Measurements from ENCODE around the gene CTNNAL1.

Gene CTNNAL1

GRCh38 chr9:108994695-108995094, 18.6 kb downstream of the CTNNAL1 start:
- TF ChIP-seq, protein P1, sequence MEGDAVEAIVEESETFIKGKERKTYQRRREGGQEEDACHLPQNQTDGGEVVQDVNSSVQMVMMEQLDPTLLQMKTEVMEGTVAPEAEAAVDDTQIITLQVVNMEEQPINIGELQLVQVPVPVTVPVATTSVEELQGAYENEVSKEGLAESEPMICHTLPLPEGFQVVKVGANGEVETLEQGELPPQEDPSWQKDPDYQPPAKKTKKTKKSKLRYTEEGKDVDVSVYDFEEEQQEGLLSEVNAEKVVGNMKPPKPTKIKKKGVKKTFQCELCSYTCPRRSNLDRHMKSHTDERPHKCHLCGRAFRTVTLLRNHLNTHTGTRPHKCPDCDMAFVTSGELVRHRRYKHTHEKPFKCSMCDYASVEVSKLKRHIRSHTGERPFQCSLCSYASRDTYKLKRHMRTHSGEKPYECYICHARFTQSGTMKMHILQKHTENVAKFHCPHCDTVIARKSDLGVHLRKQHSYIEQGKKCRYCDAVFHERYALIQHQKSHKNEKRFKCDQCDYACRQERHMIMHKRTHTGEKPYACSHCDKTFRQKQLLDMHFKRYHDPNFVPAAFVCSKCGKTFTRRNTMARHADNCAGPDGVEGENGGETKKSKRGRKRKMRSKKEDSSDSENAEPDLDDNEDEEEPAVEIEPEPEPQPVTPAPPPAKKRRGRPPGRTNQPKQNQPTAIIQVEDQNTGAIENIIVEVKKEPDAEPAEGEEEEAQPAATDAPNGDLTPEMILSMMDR (IDR thresholded peaks at IDR 0.05) = no peak
- H3K4me3 ChIP-seq = no peak overlapping the region
- peak overlapping the region in 1 of 2 donors; percentile 52 for H3K27ac ChIP-seq
- DNase-seq (ENCODE audit: low spot score) = no peak

DNA sequence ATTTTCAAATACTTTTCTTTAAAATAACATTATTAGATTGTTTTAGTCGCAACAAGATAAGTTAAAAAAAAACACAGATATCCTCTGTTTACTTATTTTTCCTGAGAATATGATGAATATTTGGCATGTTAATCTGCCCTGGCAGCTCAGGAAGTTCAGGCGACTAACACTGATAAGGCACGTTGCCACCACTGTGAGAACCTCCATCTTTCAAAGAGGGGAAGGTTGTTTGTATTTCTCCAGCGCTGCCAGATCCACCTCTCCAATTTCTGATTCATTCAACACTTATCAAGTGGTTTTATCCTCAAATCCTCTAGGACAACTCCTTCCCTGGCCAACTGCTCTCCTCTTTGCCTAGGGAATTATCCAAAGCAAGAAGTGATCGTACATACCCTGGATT, 21.8 kb downstream of the CTNNAL1 start:
- H3K4me3 ChIP-seq = peak overlapping the region; percentile 13
- peak overlapping the region in 1 of 2 donors; percentile 64 for H3K27ac ChIP-seq
- TF ChIP-seq, protein P1 (IDR thresholded peaks at IDR 0.05) = no peak
- no peak for DNase-seq (ENCODE audit: low spot score)

- H3K27ac ChIP-seq = no peak overlapping the region
- DNase-seq (ENCODE audit: low spot score) = no peak
- TF ChIP-seq, protein P1 (IDR thresholded peaks at IDR 0.05) = no peak
- H3K4me3 ChIP-seq = no peak overlapping the region
Measured at GRCh38 chr9:108983885-108984284, 29.4 kb downstream of the CTNNAL1 start.

GRCh38 chr9:108980893-108981292, 32.4 kb downstream of the CTNNAL1 start:
- Histone ChIP-seq H3K27ac (no peak overlapping the region), H3K4me3 (no peak overlapping the region)
- TF ChIP-seq, protein P1 (IDR thresholded peaks at IDR 0.05) = no peak
- no peak for DNase-seq (ENCODE audit: low spot score)

GRCh38 chr9:108978205-108978604, 35.1 kb downstream of the CTNNAL1 start:
- Histone ChIP-seq H3K4me3 (no peak overlapping the region), H3K27ac (no peak overlapping the region)
- no peak for DNase-seq (ENCODE audit: low spot score)
- TF ChIP-seq, protein P1 (IDR thresholded peaks at IDR 0.05) = no peak

DNA sequence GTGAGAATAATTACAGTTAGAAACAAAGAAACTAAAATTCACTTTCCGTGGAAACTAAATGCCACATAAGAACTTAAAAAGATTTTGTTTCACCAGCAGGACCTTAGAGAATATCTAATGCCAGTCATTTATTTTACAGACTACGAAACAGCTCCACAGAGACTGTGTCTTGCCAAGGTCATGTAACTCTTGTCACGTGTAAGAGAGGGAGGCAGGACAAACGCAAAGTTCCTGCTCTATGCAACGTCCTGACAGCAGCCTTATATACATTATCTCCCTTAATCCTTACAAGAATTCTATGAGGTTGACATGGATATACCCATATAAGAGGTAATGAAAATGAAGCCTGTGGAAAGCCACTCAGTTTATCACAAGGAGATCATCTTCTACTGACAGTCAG, 39.4 kb downstream of the CTNNAL1 start:
- no peak for DNase-seq (ENCODE audit: low spot score)
- TF ChIP-seq, protein P1 (IDR thresholded peaks at IDR 0.05) = no peak
- Histone ChIP-seq H3K27ac (peak overlapping the region; percentile 40 to 50), H3K4me3 (no peak overlapping the region)

DNA sequence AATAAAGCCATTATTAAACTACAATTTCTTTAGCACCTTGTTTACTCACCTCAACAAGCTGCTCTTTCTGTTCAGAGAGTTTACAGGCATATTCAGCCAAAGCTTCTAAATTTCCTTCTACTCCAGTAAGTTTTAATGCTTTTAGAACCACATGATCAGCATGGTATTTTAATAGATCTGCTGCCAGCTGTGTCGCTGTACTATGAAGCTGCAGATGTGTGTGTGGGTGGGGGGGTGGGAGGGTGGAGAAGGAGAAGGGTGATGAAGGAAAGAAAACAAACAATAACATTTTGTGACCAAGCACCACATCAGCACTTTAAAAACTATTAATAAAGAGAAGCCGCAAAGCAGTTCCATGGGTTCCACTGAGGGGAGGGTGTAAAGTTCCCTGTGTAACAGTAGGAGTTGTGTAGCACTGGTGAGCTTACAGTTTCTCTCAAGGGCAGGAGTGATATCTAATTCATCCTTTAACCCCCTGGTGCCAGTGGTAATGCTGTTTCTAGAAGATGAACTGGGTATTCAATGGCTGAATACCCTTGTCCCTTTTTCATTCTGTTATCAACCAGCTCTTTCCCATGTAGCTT, 40.6 kb downstream of the CTNNAL1 start:
- Histone ChIP-seq H3K4me3 (peak overlapping the region; percentile 3), H3K27ac (peak overlapping the region; percentile 22 to 38)
- no peak for DNase-seq (ENCODE audit: low spot score)
- TF ChIP-seq, protein P1 (IDR thresholded peaks at IDR 0.05) = no peak
